Endothelial cell of umbilical vein (primary cell): Measurements from ENCODE around the gene SLC23A2.

Experiments used
- EZH2 ChIP-seq: IDR thresholded peaks from 2 replicates; pipeline ENCODE4 v1.6.1; 2012; ENCODE audit warnings: borderline replicate concordance, low read depth, mild to moderate bottlenecking, moderate library complexity, low read length, inconsistent platforms; ENCODE audit not compliant: severe bottlenecking
- FOS ChIP-seq: IDR thresholded peaks from 2 replicates; pipeline ENCODE4 v1.6.1; 2011; ENCODE audit warnings: mild to moderate bottlenecking, low read length, moderate library complexity, borderline replicate concordance; ENCODE audit not compliant: insufficient read depth
- JUN ChIP-seq: IDR thresholded peaks from 2 replicates; pipeline ENCODE4 v1.6.1; 2011; ENCODE audit warnings: borderline replicate concordance, low read depth; ENCODE audit not compliant: insufficient read length, insufficient read depth
- POLR2A ChIP-seq: IDR thresholded peaks from 2 replicates; pipeline ENCODE4 v1.6.1; 2012; ENCODE audit warnings: low read depth, mild to moderate bottlenecking, control low read depth, low read length
- POLR2AphosphoS5 ChIP-seq: IDR thresholded peaks from 2 replicates; pipeline ENCODE4 v1.6.1; 2012; ENCODE audit warnings: low read depth, mild to moderate bottlenecking, control low read depth, low read length, moderate library complexity; ENCODE audit not compliant: insufficient read depth
- TF ChIP-seq, protein P1 (sequence below): IDR thresholded peaks from 2 replicates; pipeline ENCODE4 v1.6.1; 2011; ENCODE audit not compliant: insufficient read depth, insufficient read length
- TF ChIP-seq, protein P2 (sequence below), 2 donors: IDR thresholded peaks; 1 replicate in 1 of 2; 2 replicates in 1 of 2; pipeline ENCODE4 v1.5.1; 2011; ENCODE audit warnings: low read length in 2 of 2, mild to moderate bottlenecking in 2 of 2, moderate library complexity in 2 of 2, control low read depth in 1 of 2, inconsistent platforms in 1 of 2, low read depth in 1 of 2; ENCODE audit not compliant: insufficient read depth in 1 of 2; ENCODE audit errors: extremely low read depth in 1 of 2

DNA sequence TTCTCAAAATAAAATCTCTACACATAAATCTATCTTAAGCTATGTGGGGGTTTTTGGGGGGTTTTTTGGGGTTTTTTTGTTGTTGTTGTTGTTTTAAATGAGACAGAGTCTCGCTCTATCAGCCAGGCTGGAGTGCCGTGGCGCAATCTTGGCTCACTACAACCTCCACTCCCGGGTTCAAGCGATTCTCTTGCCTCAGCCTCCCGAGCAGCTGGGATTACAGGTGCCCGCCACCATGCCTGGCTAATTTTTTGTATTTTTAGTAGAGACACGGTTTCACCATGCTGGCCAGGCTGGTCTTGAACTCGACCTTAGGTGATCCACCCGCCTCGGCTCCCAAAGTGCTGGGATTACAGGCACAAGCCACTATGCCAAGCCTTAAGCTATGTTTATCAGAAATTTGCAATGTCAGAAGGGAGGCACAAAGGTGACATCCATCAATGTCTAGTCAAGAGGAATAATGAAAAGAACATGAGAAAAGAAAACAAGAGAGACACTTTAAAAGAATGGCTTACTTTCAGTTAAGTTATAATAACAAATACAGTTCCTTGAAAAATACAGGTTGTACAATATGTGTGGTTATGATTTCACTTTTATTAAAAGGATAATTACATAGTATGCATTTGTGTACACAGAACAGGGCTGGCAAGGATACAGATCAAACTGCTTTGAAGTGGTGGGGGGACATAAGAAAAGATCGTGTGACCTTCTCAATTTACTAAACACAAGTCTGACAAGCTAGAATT lies 28.6 kb downstream of the SLC23A2 start:
- TF ChIP-seq EZH2 (no peak), POLR2A (no peak), POLR2AphosphoS5 (no peak), FOS (no peak), JUN (no peak)
- TF ChIP-seq, protein P1, sequence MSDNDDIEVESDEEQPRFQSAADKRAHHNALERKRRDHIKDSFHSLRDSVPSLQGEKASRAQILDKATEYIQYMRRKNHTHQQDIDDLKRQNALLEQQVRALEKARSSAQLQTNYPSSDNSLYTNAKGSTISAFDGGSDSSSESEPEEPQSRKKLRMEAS = no peak
- TF ChIP-seq, protein P2, sequence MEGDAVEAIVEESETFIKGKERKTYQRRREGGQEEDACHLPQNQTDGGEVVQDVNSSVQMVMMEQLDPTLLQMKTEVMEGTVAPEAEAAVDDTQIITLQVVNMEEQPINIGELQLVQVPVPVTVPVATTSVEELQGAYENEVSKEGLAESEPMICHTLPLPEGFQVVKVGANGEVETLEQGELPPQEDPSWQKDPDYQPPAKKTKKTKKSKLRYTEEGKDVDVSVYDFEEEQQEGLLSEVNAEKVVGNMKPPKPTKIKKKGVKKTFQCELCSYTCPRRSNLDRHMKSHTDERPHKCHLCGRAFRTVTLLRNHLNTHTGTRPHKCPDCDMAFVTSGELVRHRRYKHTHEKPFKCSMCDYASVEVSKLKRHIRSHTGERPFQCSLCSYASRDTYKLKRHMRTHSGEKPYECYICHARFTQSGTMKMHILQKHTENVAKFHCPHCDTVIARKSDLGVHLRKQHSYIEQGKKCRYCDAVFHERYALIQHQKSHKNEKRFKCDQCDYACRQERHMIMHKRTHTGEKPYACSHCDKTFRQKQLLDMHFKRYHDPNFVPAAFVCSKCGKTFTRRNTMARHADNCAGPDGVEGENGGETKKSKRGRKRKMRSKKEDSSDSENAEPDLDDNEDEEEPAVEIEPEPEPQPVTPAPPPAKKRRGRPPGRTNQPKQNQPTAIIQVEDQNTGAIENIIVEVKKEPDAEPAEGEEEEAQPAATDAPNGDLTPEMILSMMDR (IDR thresholded peaks at IDR 0.05; ENCODE audit: extremely low read depth in 1 of 2, insufficient read depth in 1 of 2, low read depth in 1 of 2, low read length in 2 of 2) = no peak
